Measurements from ENCODE around the gene CA10.

CA10 gene

DNA sequence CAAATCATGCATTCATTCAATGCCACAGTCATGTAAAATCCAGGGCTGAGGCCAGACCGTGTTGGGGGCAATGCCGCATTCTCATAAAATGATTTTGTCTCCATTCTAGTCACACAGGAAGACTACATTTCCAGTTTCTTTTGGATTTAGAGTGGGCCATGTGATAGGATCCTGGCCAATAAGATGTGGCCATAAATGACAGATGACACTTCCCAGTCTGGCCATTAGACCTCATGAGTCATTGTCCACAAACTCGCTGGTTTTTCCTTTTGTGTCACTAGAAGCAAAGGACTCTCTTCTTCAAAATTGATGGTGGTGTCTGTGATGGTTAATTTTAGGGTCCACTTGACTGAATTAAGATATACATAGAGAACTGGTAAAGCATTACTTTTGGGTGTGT, 545.8 kb downstream of the CA10 start:
- Histone ChIP-seq H2AFZ (ENCODE audit: low read length) (no peak overlapping the region), H3K36me3 (ENCODE audit: insufficient read depth, low read length) (no peaks in the 10 kb centered on the region), H3K4me1 (ENCODE audit: insufficient read depth, low read length, severe bottlenecking) (no peaks in the 10 kb centered on the region), H3K27ac (ENCODE audit: low read depth, low read length, poor library complexity, severe bottlenecking) (no peak overlapping the region), H3K79me2 (ENCODE audit: insufficient read depth, low read length) (no peaks in the 10 kb centered on the region), H3F3A (ENCODE audit: insufficient read depth, low read length) (no peaks in the 10 kb centered on the region), H3K4me3 (ENCODE audit: low read depth, low read length, poor library complexity, severe bottlenecking) (no peak overlapping the region), H3K9ac (ENCODE audit: low read length) (no peak overlapping the region), H4K20me1 (ENCODE audit: insufficient read depth, low read length) (no peaks in the 10 kb centered on the region), H3K27me3 (ENCODE audit: insufficient read depth, low read length) (no peaks in the 10 kb centered on the region), H3K9me2 (ENCODE audit: low read depth, low read length) (no peaks in the 10 kb centered on the region), H3K9me3 (ENCODE audit: low read length) (no peaks in the 10 kb centered on the region), H3K4me2 (ENCODE audit: low read length) (no peak overlapping the region)
- no peak for TF ChIP-seq EZH2 (IDR thresholded peaks at IDR 0.05; ENCODE audit: borderline replicate concordance, low read length)
- TF ChIP-seq, protein P1, sequence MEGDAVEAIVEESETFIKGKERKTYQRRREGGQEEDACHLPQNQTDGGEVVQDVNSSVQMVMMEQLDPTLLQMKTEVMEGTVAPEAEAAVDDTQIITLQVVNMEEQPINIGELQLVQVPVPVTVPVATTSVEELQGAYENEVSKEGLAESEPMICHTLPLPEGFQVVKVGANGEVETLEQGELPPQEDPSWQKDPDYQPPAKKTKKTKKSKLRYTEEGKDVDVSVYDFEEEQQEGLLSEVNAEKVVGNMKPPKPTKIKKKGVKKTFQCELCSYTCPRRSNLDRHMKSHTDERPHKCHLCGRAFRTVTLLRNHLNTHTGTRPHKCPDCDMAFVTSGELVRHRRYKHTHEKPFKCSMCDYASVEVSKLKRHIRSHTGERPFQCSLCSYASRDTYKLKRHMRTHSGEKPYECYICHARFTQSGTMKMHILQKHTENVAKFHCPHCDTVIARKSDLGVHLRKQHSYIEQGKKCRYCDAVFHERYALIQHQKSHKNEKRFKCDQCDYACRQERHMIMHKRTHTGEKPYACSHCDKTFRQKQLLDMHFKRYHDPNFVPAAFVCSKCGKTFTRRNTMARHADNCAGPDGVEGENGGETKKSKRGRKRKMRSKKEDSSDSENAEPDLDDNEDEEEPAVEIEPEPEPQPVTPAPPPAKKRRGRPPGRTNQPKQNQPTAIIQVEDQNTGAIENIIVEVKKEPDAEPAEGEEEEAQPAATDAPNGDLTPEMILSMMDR (IDR thresholded peaks at IDR 0.05; ENCODE audit: low read length) = no peak

DNA sequence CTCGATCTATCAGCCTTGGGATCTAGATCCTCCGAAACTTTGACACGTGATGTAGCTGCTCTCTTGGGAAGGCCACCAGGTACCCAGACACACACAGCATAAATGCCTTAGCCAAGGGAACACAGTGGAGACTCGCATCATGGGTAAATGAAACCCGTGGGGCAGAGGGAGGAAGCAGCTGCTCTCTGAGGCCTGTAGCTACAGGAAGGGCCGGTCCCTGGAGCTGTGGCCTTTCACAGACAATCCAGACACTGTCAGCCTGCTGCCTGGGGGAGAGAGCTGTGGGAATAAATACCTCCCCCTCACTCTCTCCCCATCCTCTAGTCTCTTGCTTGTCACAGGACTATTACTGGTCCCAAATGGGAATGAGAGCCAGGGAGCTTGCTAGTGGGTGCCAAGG, 546.9 kb downstream of the CA10 start:
- H2AFZ ChIP-seq (ENCODE audit: low read length) = no peak overlapping the region
- no peaks in the 10 kb centered on the region for H3K27me3 ChIP-seq (ENCODE audit: insufficient read depth, low read length)
- no peaks in the 10 kb centered on the region for H3K9me2 ChIP-seq (ENCODE audit: low read depth, low read length)
- no peaks in the 10 kb centered on the region for H3K4me1 ChIP-seq (ENCODE audit: insufficient read depth, low read length, severe bottlenecking)
- H3K79me2 ChIP-seq (ENCODE audit: insufficient read depth, low read length) = no peaks in the 10 kb centered on the region
- H3K27ac ChIP-seq (ENCODE audit: low read depth, low read length, poor library complexity, severe bottlenecking) = no peak overlapping the region
- no peak overlapping the region for H3K4me2 ChIP-seq (ENCODE audit: low read length)
- H4K20me1 ChIP-seq (ENCODE audit: insufficient read depth, low read length) = no peaks in the 10 kb centered on the region
- no peaks in the 10 kb centered on the region for H3F3A ChIP-seq (ENCODE audit: insufficient read depth, low read length)
- TF ChIP-seq, protein P1 (IDR thresholded peaks at IDR 0.05; ENCODE audit: low read length) = no peak
- no peak for TF ChIP-seq EZH2 (IDR thresholded peaks at IDR 0.05; ENCODE audit: borderline replicate concordance, low read length)
- no peaks in the 10 kb centered on the region for H3K9me3 ChIP-seq (ENCODE audit: low read length)
- no peak overlapping the region for H3K9ac ChIP-seq (ENCODE audit: low read length)
- no peak overlapping the region for H3K4me3 ChIP-seq (ENCODE audit: low read depth, low read length, poor library complexity, severe bottlenecking)
- no peaks in the 10 kb centered on the region for H3K36me3 ChIP-seq (ENCODE audit: insufficient read depth, low read length)

DNA sequence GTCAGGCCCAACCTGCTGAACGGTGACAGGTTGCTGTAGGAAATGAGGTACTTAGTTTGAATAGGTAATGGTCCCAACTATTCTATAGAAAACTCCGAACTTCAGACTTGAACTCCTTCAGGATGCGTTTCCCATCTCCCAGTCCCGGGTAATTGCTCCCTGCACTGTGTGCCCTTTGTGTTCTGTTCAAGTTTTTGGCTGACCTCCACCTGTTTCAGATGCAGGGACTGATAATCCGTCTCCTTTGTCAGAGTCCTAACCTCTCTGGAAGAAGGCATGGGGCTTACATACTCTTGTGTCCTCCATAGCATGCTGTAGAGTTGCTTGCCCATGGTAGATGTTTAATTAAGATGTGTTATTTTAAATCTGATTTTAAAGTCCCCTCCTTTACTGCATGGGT, 547.7 kb downstream of the CA10 start:
- H3K4me1 ChIP-seq (ENCODE audit: insufficient read depth, low read length, severe bottlenecking) = no peaks in the 10 kb centered on the region
- no peak overlapping the region for H3K9ac ChIP-seq (ENCODE audit: low read length)
- no peaks in the 10 kb centered on the region for H3K9me3 ChIP-seq (ENCODE audit: low read length)
- H3K27me3 ChIP-seq (ENCODE audit: insufficient read depth, low read length) = no peaks in the 10 kb centered on the region
- no peaks in the 10 kb centered on the region for H3K79me2 ChIP-seq (ENCODE audit: insufficient read depth, low read length)
- H2AFZ ChIP-seq (ENCODE audit: low read length) = no peak overlapping the region
- no peaks in the 10 kb centered on the region for H3K9me2 ChIP-seq (ENCODE audit: low read depth, low read length)
- TF ChIP-seq, protein P1 (IDR thresholded peaks at IDR 0.05; ENCODE audit: low read length) = no peak
- no peak for TF ChIP-seq EZH2 (IDR thresholded peaks at IDR 0.05; ENCODE audit: borderline replicate concordance, low read length)
- no peak overlapping the region for H3K27ac ChIP-seq (ENCODE audit: low read depth, low read length, poor library complexity, severe bottlenecking)
- H3K36me3 ChIP-seq (ENCODE audit: insufficient read depth, low read length) = no peaks in the 10 kb centered on the region
- H3K4me2 ChIP-seq (ENCODE audit: low read length) = no peak overlapping the region
- H3F3A ChIP-seq (ENCODE audit: insufficient read depth, low read length) = no peaks in the 10 kb centered on the region
- H3K4me3 ChIP-seq (ENCODE audit: low read depth, low read length, poor library complexity, severe bottlenecking) = no peak overlapping the region
- no peaks in the 10 kb centered on the region for H4K20me1 ChIP-seq (ENCODE audit: insufficient read depth, low read length)
